GM19438 (cell line): ENCODE data around the gene ZBTB45.
"Not testable (repeated sequence)": the region's sequence is repeated elsewhere in the genome, so short reads cannot be mapped to it uniquely, and the experiment has no call there.

Experiments
- ATAC-seq: cut with Tn5 transposase; IDR thresholded peaks from one replicate; pipeline ENCODE4 v1.9.1; 2021; ENCODE audit warnings: low read depth; ENCODE audit not compliant: unreplicated experiment

The ZBTB45 gene

DNA sequence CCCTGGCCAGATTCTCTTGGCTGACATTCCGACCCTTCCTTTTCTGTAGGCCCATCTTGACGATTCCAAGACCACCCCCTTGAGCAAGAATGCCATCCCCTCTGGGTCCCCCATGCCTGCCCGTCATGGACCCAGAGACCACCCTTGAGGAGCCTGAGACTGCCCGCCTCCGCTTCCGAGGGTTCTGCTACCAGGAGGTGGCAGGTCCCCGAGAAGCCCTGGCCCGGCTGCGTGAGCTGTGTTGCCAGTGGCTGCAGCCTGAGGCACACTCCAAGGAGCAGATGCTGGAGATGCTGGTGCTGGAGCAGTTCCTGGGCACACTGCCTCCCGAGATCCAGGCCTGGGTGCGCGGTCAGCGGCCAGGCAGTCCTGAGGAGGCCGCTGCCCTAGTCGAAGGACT, 42.5 kb downstream of the ZBTB45 start:
- no peak for ATAC-seq

DNA sequence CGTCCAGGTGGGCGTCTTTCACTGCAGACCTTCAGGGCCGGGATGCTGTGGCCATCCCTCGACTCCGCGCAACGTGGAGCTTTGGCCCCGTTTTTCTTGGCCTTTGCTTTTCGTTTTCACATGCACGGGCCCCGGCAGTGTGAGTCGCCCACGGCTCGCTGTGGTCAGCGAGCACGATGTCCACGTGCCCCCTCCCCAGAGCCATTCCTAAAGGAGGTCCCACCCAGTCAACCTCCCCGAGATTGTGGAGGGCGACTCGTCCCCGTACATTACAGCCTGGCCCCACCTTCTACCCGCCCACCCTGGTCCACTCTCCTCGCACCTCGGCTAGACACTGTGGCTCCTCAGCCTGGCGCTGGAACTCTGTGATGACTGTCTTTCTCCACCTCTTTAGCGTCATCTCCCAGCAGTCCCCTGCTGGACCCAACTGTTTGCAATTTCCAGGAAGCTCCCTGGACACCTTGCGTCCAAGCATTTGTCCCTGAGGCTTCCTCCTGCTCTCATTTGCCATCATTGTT, 43.1 kb downstream of the ZBTB45 start:
- no peak for ATAC-seq

DNA sequence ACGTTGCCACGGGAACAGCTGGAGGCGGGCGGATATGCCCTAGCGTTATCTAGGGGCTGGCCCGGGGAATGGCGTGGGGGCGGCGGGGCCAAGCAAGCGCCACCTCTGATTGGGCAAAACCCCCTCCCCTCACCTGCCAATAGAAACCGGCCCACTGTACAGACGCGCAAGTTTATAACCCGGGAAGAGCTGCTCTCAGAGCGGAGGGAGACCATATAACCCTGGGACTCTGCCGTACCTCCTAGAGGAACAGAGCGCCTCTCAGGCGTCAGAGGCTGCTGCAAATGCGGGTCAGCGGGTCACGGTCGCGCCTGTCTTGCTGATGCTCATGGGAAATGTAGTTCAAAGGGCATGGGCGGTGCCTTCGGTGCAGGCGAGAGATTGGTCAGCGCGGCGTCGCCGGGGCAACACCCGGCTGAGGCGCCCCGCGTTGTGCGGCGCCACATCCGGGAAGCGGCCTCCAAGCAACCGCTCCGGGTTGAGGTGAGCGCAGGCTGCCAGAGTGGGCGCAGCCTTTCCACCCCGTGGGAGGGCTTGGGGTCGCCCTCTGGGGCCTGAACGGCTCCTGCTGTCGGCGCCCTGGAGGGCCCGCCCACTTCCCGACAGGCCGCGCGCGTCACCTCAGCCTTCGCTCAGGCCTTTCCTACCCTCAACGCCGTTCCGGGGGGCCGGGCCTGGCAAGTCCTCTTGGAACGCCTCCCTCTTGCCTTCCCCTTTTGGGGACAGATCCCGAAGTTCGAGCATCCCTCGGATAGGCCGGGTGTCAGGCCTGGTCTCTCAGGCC, 43.7 kb downstream of the ZBTB45 start, which contains the start of gene ZNF446:
TSS of gene ZNF446 (plus strand) at position 639 of the 784 bp plus-strand sequence. CDS start 867 bp downstream, outside the sequence.
- ATAC-seq = peak; percentile 74

DNA sequence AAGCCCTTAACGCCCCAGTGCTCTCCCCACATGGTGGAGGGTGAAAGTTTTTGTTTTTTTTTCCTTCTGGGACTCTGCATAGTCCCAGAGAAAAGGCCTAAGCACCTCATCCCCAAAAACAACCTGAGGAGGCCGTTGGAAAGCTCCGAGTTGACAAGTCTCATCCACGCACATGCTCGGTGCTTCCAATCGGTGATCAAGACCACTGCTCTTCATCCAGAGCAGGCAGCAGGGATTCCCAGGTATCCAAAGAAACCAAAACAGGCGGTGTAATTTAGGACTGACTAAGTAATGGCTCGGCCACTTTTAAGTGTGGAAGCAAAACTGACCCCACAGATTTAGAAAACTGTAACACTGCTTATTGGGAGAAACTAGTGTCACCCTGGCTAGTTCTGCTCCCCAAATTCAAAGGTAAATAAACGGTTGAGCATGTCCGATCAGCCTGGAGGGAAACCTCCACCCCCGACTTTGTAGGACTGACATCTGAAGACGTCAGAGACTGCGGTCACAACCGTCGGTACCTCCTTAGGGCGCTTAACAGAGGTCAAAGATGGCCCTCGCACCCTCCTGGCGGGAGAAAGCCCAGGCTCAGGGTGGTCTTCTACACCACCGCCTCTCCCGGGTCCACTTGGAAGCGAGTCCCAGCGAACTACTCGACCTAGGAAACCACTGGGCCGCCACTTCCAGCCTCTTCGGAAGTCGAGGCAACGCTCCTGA, 44.5 kb downstream of the ZBTB45 start:
- peak; percentile 3 for ATAC-seq

DNA sequence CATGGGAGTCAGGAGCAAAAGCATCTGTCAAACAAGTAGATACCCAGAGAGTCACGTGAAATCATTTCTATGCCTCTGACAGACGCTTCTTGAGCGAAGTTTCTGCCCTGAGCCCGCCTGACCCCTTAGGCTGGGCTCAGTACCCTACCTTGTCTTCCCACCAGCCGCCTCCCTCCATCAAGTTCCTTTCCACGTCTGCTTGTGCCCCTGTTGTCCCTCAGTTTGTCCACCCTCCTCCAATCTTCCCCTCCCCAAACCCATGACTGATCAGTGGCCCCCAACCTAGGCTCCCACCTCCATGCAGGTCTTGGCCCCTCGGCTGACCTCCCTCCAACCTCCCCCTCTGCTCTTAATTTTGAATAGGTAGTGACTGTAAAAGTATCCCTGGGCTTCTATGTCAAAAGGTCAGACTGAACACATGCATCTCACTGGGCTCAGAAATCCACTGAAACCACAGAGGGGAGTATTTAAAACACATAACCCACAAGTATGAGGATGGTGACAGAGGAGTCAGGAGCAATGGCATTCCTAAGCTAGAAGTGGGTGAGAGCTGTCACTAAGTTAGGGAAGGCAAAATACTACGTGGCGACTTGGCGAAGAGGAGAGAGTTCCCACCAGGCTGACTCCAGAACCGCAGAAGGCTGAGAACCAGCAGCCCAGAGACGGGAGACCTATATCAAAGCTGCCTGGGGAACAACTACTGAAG, 45.2 kb downstream of the ZBTB45 start:
- ATAC-seq = no peak

DNA sequence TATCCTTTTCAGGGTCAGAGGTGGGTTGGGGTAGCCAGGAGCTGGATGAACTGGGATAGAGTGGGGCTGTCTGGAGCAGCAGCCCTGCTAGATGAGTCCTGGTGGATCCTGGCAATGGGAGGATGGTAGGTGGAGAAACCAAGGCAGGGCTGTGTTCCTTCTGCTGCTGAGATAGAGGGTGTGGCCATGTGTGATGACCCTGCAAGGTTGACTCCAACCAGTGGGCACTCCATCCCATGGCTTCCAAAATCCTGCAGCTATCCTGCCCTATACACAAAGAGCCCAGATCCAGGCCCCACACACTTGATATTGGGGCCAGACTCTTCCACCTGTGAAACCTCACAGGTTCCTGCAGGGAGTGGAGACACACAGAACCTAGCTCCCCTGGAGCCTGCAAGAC, 45.8 kb downstream of the ZBTB45 start:
- ATAC-seq = no peak

DNA sequence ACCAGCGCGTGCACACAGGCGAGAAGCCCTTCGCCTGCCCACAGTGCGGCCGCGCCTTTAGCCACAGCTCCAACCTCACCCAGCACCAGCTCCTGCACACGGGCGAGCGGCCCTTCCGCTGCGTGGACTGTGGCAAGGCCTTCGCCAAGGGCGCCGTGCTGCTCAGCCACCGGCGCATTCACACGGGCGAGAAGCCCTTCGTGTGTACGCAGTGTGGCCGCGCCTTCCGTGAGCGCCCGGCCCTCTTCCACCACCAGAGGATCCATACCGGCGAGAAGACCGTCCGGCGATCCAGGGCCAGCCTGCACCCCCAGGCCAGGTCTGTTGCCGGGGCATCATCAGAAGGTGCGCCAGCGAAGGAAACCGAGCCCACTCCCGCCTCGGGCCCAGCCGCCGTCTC, 47.9 kb downstream of the ZBTB45 start:
- ATAC-seq = no peak

DNA sequence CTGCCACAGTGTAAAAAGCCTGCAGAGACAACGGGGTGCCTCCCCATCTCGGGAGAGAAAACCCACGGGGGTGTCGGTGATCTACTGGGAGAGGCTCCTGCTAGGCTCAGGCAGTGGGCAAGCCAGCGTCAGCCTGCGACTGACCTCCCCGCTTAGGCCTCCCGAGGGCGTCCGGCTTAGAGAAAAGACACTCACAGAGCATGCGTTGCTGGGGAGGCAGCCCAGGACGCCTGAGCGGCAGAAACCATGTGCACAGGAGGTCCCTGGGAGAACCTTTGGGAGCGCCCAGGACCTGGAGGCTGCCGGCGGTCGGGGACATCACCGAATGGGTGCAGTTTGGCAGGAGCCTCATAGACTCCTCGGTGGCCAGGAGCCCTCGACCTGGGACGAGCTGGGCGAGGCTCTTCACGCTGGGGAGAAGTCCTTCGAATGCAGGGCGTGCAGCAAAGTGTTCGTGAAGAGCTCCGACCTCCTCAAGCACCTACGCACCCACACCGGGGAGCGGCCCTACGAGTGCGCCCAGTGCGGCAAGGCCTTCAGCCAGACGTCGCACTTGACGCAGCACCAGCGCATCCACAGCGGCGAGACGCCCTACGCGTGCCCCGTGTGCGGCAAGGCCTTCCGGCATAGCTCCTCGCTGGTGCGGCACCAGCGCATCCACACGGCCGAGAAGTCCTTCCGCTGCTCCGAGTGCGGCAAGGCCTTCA, 48.6 kb downstream of the ZBTB45 start:
- not testable (repeated sequence) for ATAC-seq

DNA sequence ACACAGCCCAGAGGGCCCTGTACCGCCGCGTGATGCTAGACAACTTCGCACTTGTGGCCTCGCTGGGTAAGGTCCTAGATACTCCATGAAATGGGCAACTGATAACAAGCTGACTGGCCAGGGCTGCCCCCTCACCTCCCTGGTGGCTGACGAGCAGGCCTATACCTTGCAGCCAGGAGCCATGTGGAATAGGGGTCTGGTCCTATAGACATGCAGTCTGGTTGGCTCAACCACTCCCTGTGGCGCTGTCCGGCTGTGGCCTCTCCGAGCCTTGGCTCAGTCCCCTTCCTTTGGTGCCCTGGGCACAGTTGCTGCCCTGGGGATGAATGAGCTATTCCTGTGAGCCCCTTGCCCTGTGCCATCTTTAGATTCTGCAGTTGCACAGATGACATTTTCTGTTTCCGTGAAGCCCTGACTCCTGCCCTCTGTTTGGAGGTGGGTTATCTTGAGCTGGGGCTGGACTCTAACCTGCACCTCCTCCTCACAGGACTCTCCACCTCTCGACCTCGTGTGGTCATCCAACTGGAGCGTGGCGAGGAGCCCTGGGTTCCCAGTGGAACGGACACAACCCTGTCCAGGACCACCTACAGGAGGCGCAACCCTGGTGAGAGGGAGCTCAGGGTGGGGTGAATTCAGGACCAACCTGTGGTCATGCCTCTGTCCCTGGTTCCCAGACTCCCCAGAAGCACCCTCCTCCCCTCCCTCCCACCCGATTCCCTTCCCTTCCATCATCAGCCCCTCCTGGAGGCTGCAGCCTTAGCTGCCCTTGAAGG, 50.2 kb downstream of the ZBTB45 start:
- ATAC-seq = no peak

DNA sequence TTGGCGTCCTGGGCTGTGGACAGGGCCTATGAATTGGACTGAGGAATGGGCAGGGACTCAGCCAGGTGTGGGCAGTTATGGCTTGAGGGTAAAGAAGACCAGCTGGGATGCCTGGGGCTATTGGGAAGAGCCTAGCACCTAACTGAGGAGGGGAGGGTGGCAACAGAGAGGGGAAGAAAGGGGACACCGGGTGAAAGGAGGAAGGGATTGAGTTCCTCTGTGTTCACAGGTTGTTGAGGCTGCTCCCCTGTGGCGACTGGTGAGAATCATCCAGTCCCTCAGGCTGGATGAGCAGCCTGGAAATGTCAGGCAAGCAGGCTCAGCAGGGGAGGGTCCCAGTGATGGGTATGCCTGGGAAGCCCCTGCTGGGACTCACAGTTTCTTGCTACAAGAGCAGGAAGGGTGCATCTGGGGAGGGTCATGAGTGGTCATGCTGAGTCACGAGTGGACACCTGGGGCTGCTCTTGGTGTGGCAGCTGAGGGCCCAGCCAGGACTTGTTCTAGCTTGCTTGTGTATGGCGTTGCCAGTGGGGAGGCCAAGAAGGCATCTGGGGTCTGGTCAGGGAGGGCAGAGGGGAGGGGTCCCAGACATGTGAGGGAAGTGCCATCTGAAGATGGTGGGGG, 51.3 kb downstream of the ZBTB45 start:
- ATAC-seq = no peak

DNA sequence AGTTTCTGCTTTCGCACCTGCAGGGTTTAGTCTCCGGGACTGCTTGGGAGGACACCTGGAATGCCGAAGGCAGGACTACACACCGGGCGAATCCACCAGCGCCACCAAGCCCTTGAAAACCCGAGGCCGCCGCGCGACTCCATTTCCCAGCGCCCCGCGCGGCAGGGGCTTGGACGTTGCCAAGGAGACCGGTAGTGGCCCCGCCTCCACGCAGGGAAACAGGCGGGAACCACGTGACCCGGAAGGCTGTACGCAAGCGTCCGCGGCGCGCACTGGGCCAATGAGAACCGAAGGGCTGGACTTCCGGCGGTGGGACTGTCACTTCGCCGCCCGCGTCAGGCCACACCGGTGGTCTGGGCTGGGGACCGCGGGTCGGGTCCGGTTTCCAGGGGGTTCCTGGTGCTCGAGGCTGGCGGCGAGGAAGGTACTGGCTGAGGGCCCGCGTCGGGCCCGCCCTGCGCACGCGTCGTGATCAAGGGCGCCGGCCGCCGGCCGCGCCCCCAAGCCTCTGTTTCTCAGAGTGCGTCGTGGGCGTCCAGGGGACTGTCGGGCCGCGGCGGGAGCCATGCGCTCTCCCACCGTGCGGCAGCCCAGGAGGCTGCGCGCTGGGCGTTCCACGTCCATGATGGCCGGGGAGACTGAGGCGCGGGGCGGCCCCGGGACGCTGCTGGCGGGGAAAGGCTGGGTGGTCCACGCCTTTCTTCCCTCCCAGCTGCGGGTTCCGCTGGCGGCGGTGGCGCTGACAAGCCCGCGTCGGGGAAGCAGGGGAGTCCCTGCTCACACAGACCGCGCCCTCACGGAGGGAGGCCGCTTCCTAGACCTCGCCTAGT, 52.6 kb downstream of the ZBTB45 start, which contains the start of gene ZNF324:
TSS of gene ZNF324 (plus strand) at position 321 of the 830 bp plus-strand sequence. CDS start 2,106 bp downstream, outside the sequence.
- peak; percentile 77 for ATAC-seq

DNA sequence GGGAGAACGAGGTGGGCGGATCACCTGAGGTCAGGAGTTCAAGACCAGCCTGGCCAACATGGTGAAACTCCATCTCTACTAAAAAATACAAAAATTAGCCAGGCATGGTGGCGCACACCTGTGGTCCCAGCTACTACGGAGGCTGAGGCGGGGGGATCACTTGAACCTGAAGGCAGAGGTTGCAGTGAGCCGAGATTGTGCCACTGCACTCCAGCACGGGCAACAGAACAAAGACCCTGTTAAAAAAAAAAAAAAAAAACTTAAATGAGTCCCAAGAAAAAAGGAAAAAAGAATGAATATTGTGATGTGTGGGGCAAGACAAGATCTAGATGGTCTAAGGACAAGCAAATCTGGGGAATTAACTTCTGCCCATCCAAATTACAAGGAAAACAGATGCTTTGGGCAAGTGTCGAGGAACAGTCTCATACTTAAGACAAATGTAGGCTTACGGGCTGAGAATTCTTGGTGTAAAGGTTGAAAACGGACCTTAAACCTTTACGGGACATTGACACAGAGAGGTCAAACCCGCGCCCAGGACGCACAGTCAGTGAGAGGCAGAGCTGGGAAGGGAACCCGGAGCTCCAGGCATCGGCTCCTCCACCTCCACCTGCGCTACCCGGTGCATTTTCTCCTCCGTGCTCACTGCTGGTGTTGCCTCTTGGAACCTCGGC, 53.4 kb downstream of the ZBTB45 start:
- peak; percentile 28 for ATAC-seq
